GM06990 (cell line): ENCODE results near the gene SPATA24.
"Not testable (repeated sequence)": the region's sequence is repeated elsewhere in the genome, so short reads cannot be mapped to it uniquely, and the experiment has no call there.

ENCODE experiments used
- DNase-seq: peaks from one replicate; pipeline ENCODE4 v3.0.0-alpha.2; 2011; ENCODE audit not compliant: insufficient read length; ENCODE audit errors: extremely low read depth
- H3K27me3 ChIP-seq: replicated peaks from 2 replicates; pipeline ENCODE4 v1.6.0; 2011; ENCODE audit warnings: low read length; ENCODE audit not compliant: control insufficient read depth, insufficient read depth
- H3K36me3 ChIP-seq: 2 replicates; pipeline ENCODE4 v1.5.1; 2011; ENCODE audit warnings: low read length; ENCODE audit not compliant: control insufficient read depth, insufficient read depth
- H3K4me3 ChIP-seq: replicated peaks from 2 replicates; pipeline ENCODE4 v1.5.1; 2011; ENCODE audit warnings: low read depth, mild to moderate bottlenecking, control low read depth, low read length
- CTCF ChIP-seq: IDR thresholded peaks from 2 replicates; pipeline ENCODE4 v1.5.1; 2011; ENCODE audit warnings: low read length, control low read depth, mild to moderate bottlenecking, inconsistent platforms; ENCODE audit not compliant: insufficient read depth, poor library complexity, severe bottlenecking

Gene SPATA24

GRCh38 chr5:139387611-139388197 lies 16.2 kb downstream of the SPATA24 start:
- no peak for DNase-seq
- TF ChIP-seq CTCF: no peak
- Histone ChIP-seq H3K4me3 (peak overlapping the region; percentile 82), H3K36me3 (peaks cover 6% of the 10 kb centered on the region), H3K27me3 (no peaks in the 10 kb centered on the region)

GRCh38 chr5:139386956-139387355 lies 16.9 kb downstream of the SPATA24 start:
- H3K4me3 ChIP-seq, H3K27me3 ChIP-seq, DNase-seq, H3K36me3 ChIP-seq: not testable (repeated sequence)

- Histone ChIP-seq H3K27me3 (no peaks in the 10 kb centered on the region), H3K4me3 (no peak overlapping the region), H3K36me3 (peaks cover 6% of the 10 kb centered on the region)
- no peak for DNase-seq
- TF ChIP-seq CTCF: no peak
Observed at GRCh38 chr5:139386050-139386438, 17.8 kb downstream of the SPATA24 start.

GRCh38 chr5:139385061-139386049 lies 18.5 kb downstream of the SPATA24 start:
- peak; percentile 18 for TF ChIP-seq CTCF
- peaks cover 6% of the 10 kb centered on the region for H3K36me3 ChIP-seq
- peak overlapping the region; percentile 16; the same call in 1 of the 2 replicates for H3K4me3 ChIP-seq
- no peak for DNase-seq
- H3K27me3 ChIP-seq: no peaks in the 10 kb centered on the region

- Histone ChIP-seq H3K36me3 (peaks cover 6% of the 10 kb centered on the region), H3K27me3 (no peaks in the 10 kb centered on the region), H3K4me3 (no peak overlapping the region; the same call in 1 of the 2 replicates)
- DNase-seq: no peak
- TF ChIP-seq CTCF: no peak
Observed at GRCh38 chr5:139384591-139385051, 19.3 kb downstream of the SPATA24 start.

- H3K4me3 ChIP-seq: no peak overlapping the region
- H3K36me3 ChIP-seq: peaks cover 6% of the 10 kb centered on the region
- no peak for DNase-seq
- no peak for TF ChIP-seq CTCF
- no peaks in the 10 kb centered on the region for H3K27me3 ChIP-seq
Observed at GRCh38 chr5:139383993-139384590, 19.8 kb downstream of the SPATA24 start.
